Epithelial cell of proximal tubule (primary cell): ENCODE data around the gene SPATA19. TPM values are rescaled to one million over a fixed set of nuclear protein-coding genes. Genes with fewer than 3 reads are reported as not detected.

Experiments
- DNase-seq: peaks from one replicate; pipeline ENCODE4 v3.0.0-alpha.2; 2011; ENCODE audit warnings: low read depth
- H3K4me3 ChIP-seq: 2 replicates; pipeline ENCODE4 v1.5.1; 2011; ENCODE audit warnings: low read depth, mild to moderate bottlenecking, low read length
- CTCF ChIP-seq: conservative IDR thresholded peaks from 2 replicates; pipeline ENCODE4 v1.5.1; 2012; ENCODE audit warnings: low read depth, mild to moderate bottlenecking, low read length
- total RNA-seq: library from RNA; depleted of rRNA; stranded (reverse); fragments of >200 nt; gene quantifications from 2 replicates; pipeline ENCODE4 v1.2.3, GENCODE V29; 2015

SPATA19 gene
- total RNA-seq, 1 donor from 2014 or later: not detected

GRCh38 chr11:133830931-133831907 lies 14.1 kb downstream of the SPATA19 start:
- no peak for DNase-seq
- no peak overlapping the region for H3K4me3 ChIP-seq
- peak; percentile 18 for TF ChIP-seq CTCF

GRCh38 chr11:133829566-133829965 lies 15.7 kb downstream of the SPATA19 start:
- DNase-seq: no peak
- no peak for TF ChIP-seq CTCF
- H3K4me3 ChIP-seq: no peak overlapping the region

GRCh38 chr11:133828871-133829270 lies 16.4 kb downstream of the SPATA19 start:
- DNase-seq: no peak
- no peak overlapping the region for H3K4me3 ChIP-seq
- no peak for TF ChIP-seq CTCF

- no peak for TF ChIP-seq CTCF
Measured at GRCh38 chr11:133827556-133827955, 17.8 kb downstream of the SPATA19 start.

GRCh38 chr11:133826866-133827265 lies 18.4 kb downstream of the SPATA19 start:
- TF ChIP-seq CTCF: no peak
- no peak overlapping the region for H3K4me3 ChIP-seq
- no peak for DNase-seq

More at GRCh38 chr11:133827556-133827955, 17.8 kb downstream of the SPATA19 start:
- H3K4me3 ChIP-seq: no peak overlapping the region
- no peak for DNase-seq

- no peak for DNase-seq
- no peak for TF ChIP-seq CTCF
Measured at GRCh38 chr11:133825666-133826065, 19.6 kb downstream of the SPATA19 start.

More at GRCh38 chr11:133825666-133826065, 19.6 kb downstream of the SPATA19 start:
- no peak overlapping the region for H3K4me3 ChIP-seq
